Measurements from ENCODE around the gene GALNT18. TPM values are rescaled to one million over a fixed set of nuclear protein-coding genes. Genes with fewer than 3 reads are reported as not detected.

GALNT18 gene
- total RNA-seq, 1 donor from 2014 or later, result 6.6 TPM

- H3K4me3 ChIP-seq (ENCODE audit: low read depth, low read length), result no peak overlapping the region
- no peak for DNase-seq (ENCODE audit: low read depth)
Observed at GRCh38 chr11:11426226-11426952, 195.4 kb downstream of the GALNT18 start.

GRCh38 chr11:11425806-11426205 lies 196.0 kb downstream of the GALNT18 start:
- no peak for TF ChIP-seq CTCF (IDR thresholded peaks at IDR 0.05; ENCODE audit: insufficient read depth, low read length, poor library complexity, severe bottlenecking)
- Histone ChIP-seq H3K27me3 (ENCODE audit: control insufficient read depth, insufficient read depth, low read length) (no peaks in the 10 kb centered on the region), H3K4me3 (ENCODE audit: low read depth, low read length) (no peak overlapping the region), H3K36me3 (ENCODE audit: control insufficient read depth, insufficient read depth, low read length) (no peaks in the 10 kb centered on the region)
- DNase-seq (ENCODE audit: low read depth), result no peak

More at GRCh38 chr11:11426226-11426952, 195.4 kb downstream of the GALNT18 start:
- Histone ChIP-seq H3K36me3 (ENCODE audit: control insufficient read depth, insufficient read depth, low read length) (no peaks in the 10 kb centered on the region), H3K27me3 (ENCODE audit: control insufficient read depth, insufficient read depth, low read length) (no peaks in the 10 kb centered on the region)
- TF ChIP-seq CTCF (IDR thresholded peaks at IDR 0.05; ENCODE audit: insufficient read depth, low read length, poor library complexity, severe bottlenecking), result no peak

- TF ChIP-seq CTCF (IDR thresholded peaks at IDR 0.05; ENCODE audit: insufficient read depth, low read length, poor library complexity, severe bottlenecking), result no peak
- no peak overlapping the region for H3K4me3 ChIP-seq (ENCODE audit: low read depth, low read length)
- no peak for DNase-seq (ENCODE audit: low read depth)
- H3K36me3 ChIP-seq (ENCODE audit: control insufficient read depth, insufficient read depth, low read length), result no peaks in the 10 kb centered on the region
- no peaks in the 10 kb centered on the region for H3K27me3 ChIP-seq (ENCODE audit: control insufficient read depth, insufficient read depth, low read length)
Observed at GRCh38 chr11:11424688-11425087, 197.1 kb downstream of the GALNT18 start.

GRCh38 chr11:11422411-11423128 lies 199.2 kb downstream of the GALNT18 start:
- Histone ChIP-seq H3K36me3 (ENCODE audit: control insufficient read depth, insufficient read depth, low read length) (no peaks in the 10 kb centered on the region), H3K4me3 (ENCODE audit: low read depth, low read length) (no peak overlapping the region), H3K27me3 (ENCODE audit: control insufficient read depth, insufficient read depth, low read length) (no peaks in the 10 kb centered on the region)
- no peak for DNase-seq (ENCODE audit: low read depth)
- no peak for TF ChIP-seq CTCF (IDR thresholded peaks at IDR 0.05; ENCODE audit: insufficient read depth, low read length, poor library complexity, severe bottlenecking)

GRCh38 chr11:11421509-11421908 lies 200.3 kb downstream of the GALNT18 start:
- DNase-seq (ENCODE audit: low read depth), result no peak
- no peak for TF ChIP-seq CTCF (IDR thresholded peaks at IDR 0.05; ENCODE audit: insufficient read depth, low read length, poor library complexity, severe bottlenecking)
- Histone ChIP-seq H3K27me3 (ENCODE audit: control insufficient read depth, insufficient read depth, low read length) (no peaks in the 10 kb centered on the region), H3K36me3 (ENCODE audit: control insufficient read depth, insufficient read depth, low read length) (no peaks in the 10 kb centered on the region), H3K4me3 (ENCODE audit: low read depth, low read length) (no peak overlapping the region)
